ENCODE measurements around the gene COTL1. TPM values are rescaled to one million over a fixed set of nuclear protein-coding genes. Genes with fewer than 3 reads are reported as not detected.

COTL1 gene
- total RNA-seq, 4 donors from 2014 or later, result 55.3 to 95.1 (median 78.4) TPM

DNA sequence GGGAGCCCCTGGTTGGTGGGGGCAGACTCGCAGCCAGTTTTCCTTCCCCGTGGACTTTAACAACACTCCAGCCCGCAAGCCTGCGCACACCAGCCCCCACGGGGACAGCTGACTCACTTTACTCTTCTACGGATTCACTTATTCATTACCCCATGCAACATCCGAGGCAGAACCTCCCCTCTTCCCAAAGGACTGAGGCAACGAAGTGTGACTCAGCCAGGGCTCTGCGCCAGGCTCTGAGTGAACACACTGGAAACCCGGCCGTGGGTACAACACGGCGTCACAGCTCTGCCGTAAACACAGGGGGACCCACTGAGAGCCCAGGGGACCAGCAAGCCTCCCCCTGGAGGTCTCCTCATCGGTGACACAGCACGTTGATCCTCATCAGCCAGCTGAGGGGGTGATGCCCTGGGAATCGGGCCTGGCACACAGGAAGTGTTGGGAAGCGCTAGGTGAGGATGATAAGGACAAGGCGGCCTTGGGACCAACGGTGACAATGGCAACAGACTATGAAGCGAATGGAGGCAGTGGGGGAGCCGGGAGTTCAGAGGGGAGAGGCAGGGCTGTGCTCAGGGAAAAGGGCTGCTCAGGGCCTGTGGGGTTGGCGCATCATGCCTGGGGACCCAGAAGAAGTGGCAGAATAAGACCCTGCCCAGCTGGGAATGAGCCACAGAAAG, 14.6 kb downstream of the COTL1 start:
- TF ChIP-seq, protein P1, sequence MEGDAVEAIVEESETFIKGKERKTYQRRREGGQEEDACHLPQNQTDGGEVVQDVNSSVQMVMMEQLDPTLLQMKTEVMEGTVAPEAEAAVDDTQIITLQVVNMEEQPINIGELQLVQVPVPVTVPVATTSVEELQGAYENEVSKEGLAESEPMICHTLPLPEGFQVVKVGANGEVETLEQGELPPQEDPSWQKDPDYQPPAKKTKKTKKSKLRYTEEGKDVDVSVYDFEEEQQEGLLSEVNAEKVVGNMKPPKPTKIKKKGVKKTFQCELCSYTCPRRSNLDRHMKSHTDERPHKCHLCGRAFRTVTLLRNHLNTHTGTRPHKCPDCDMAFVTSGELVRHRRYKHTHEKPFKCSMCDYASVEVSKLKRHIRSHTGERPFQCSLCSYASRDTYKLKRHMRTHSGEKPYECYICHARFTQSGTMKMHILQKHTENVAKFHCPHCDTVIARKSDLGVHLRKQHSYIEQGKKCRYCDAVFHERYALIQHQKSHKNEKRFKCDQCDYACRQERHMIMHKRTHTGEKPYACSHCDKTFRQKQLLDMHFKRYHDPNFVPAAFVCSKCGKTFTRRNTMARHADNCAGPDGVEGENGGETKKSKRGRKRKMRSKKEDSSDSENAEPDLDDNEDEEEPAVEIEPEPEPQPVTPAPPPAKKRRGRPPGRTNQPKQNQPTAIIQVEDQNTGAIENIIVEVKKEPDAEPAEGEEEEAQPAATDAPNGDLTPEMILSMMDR (IDR thresholded peaks at IDR 0.05), result no peak
- ATAC-seq (ENCODE audit: low FRiP score), result peak; percentile 84

DNA sequence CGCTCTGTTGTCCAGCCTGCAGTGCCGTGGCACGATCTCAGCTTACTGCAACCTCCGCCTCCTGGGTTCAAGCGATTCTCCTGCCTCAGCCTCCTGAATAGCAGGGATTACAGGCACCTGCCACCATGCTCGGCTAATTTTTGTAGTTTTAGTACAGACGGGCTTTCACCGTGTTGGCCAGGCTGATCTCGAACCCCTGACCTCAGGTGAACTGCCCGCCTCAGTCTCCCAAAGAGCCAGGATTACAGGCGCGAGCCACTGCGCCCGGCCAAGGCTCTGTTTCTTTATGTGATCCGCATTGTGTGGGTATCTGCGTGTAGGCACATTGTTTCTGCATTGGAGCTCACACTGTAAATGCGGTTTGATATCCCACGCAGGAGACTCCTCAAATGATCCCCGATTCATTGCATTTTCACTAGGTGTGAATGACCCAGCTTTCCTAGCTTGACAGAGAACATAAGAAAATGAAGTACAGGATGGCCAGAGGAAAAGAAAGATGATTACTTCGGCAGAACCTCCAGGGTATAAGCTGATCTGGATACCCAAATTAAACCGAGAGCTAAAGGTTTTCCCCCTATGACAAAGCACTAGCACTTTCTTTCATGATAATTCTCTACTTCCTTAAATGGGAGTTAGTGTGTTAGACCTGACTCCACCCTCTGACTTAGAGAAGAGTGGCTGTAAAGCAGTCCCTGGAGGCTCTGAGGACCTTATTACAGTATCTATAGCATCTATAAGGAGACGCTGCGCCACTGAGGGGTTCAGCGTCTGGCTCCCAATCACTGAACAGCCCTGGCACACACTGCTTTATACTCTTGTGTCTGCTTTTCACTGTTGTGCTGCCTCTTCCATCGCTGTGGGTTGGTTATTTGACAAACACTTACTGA, 17.3 kb downstream of the COTL1 start:
- TF ChIP-seq, protein P1 (IDR thresholded peaks at IDR 0.05), result no peak
- DNase-seq (ENCODE audit: low spot score) (no peak), ATAC-seq (ENCODE audit: low FRiP score) (no peak)

More for the DNA sequence above, 14.6 kb downstream of the COTL1 start:
- peak; percentile 80 for DNase-seq (ENCODE audit: low spot score)

DNA sequence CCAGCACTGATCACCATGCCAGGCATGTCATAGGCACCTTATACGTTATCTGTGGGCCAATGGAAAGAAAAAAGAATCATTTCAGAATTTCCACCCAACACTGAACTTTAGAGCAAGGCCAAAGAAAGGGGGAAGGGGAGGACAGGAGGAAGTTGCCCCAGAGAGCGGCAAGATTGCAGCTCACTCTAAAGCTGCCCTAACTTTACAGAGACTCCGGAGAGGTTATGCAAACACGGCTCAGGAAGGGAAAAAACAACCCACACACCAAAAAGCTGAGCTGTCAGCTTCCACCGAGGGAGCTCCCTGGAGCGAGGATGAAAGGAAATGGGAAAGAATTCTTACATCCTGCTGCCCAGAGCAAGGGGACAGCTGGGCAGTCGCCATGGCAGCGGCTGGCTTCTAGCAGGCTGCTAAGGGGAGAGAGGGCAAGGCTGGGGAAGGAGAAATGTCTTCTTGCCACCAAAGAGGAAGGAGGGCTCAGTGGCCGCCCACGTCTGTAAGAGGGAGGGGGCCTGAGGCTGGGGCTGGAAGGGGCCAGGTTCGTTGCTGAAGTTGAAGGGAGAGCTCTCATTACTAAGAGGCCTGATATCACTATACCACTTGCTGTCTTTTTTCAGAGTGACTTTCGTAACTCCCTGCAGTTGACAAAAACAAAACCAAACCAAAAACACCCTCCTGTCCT, 18.2 kb downstream of the COTL1 start:
- DNase-seq (ENCODE audit: low spot score) (no peak), ATAC-seq (ENCODE audit: low FRiP score) (peak; percentile 64)
- TF ChIP-seq, protein P1 (IDR thresholded peaks at IDR 0.05), result no peak

DNA sequence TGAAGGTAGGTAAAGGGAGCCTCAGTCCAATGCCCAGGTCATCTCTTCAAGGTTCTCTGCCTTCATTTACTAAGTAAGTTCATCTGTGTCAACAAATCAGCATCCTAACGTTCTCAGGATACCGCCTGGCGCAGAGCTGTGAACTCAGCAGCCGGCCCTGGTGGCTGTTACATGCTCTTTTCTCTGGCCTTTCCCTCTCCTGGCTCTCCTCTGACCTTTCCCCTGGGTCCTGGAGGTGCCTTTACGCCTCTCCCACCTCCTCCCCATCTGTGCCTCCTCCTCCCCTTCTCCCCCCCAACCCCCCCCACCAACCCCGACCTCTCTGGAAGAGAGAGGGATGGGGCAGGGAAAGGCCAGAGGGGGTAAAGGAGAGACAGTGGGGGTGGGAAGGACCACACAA, 19.5 kb downstream of the COTL1 start:
- DNase-seq (ENCODE audit: low spot score) (no peak), ATAC-seq (ENCODE audit: low FRiP score) (no peak)
- TF ChIP-seq, protein P1 (IDR thresholded peaks at IDR 0.05), result no peak

DNA sequence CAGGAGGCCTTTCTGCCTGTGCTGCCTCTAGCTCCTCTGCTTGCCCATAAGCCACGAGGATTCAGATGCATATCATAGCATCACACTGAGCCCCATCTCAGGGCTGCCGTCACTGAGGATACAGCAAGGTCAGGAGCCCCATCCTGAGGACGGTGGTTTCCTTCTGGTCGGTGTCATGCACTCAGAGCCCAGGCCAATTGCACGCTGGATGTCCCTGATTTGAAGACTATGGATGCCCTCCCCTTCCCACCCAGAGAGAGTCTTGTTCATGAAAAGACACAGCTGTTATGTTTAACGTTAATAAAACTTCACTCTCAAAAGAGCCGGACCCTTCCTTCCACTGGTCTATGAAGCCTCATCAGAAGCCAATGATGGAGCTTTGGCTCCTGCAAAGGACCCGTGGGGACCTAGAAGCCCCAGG, 19.9 kb downstream of the COTL1 start:
- TF ChIP-seq, protein P1 (IDR thresholded peaks at IDR 0.05), result no peak
- ATAC-seq (ENCODE audit: low FRiP score) (no peak), DNase-seq (ENCODE audit: low spot score) (no peak)

DNA sequence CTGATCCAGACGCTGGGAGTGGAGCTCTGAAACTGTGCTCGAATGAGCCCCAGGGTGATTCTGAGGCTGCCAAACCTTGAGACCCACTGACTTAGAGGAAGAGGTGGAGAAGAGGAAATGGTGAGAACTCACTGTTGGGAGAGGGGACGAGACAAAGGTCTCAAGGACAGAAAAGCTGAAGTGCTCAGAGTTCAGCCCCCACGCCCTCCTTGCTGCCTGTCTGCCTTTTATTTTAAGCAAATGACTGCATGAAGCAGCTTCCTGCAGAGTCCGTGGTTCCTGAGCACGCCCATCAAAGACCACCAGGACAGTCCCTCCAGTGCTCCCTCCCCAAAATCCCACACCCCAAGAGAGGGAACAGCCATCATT, 20.4 kb downstream of the COTL1 start:
- TF ChIP-seq, protein P1 (IDR thresholded peaks at IDR 0.05), result no peak
- no peak for DNase-seq (ENCODE audit: low spot score)
- ATAC-seq (ENCODE audit: low FRiP score), result no peak
